ENCODE results near the gene SLC22A12. TPM values are rescaled to one million over a fixed set of nuclear protein-coding genes. Genes with fewer than 3 reads are reported as not detected.
"Not testable (repeated sequence)": the region's sequence is repeated elsewhere in the genome, so short reads cannot be mapped to it uniquely, and the experiment has no call there.

The SLC22A12 gene
- total RNA-seq, result not detected in 2 replicates

- DNase-seq, result no peak
These were observed at the start of gene SLC22A12 for GRCh38 chr11:64590763-64591221. Gene SLC22A12 (plus strand): TSS chr11:64591220. CDS start chr11:64591557, 337 bp downstream.

- DNase-seq, result no peak
These were observed 48.6 kb upstream of the SLC22A12 start for GRCh38 chr11:64542172-64543125.

- DNase-seq, result no peak
These were observed 47.2 kb upstream of the SLC22A12 start for GRCh38 chr11:64543818-64544217.

GRCh38 chr11:64544616-64545296, 46.3 kb upstream of the SLC22A12 start:
- DNase-seq, result no peak

GRCh38 chr11:64545619-64546018, 45.4 kb upstream of the SLC22A12 start:
- DNase-seq, result peak; percentile 93

- DNase-seq, result no peak
These were observed 44.8 kb upstream of the SLC22A12 start for GRCh38 chr11:64546176-64546575.

- DNase-seq, result no peak
These were observed 44.4 kb upstream of the SLC22A12 start for GRCh38 chr11:64546600-64546999.

- DNase-seq, result no peak
These were observed 41.1 kb upstream of the SLC22A12 start for GRCh38 chr11:64549969-64550368.

GRCh38 chr11:64553554-64554201, 37.3 kb upstream of the SLC22A12 start:
- DNase-seq, result peak; percentile 70

GRCh38 chr11:64556044-64556720, 34.8 kb upstream of the SLC22A12 start:
- no peak for DNase-seq

- DNase-seq, result no peak
These were observed 34.2 kb upstream of the SLC22A12 start for GRCh38 chr11:64556721-64557250.

- no peak for DNase-seq
These were observed 32.8 kb upstream of the SLC22A12 start for GRCh38 chr11:64558065-64558745.

- no peak for DNase-seq
These were observed 32.2 kb upstream of the SLC22A12 start for GRCh38 chr11:64558869-64559268.

- no peak for DNase-seq
These were observed 31.5 kb upstream of the SLC22A12 start for GRCh38 chr11:64559351-64560138.

- DNase-seq, result no peak
These were observed 30.8 kb upstream of the SLC22A12 start for GRCh38 chr11:64560139-64560771.

GRCh38 chr11:64560941-64561340, 30.1 kb upstream of the SLC22A12 start:
- no peak for DNase-seq

GRCh38 chr11:64561429-64561828, 29.6 kb upstream of the SLC22A12 start:
- not testable (repeated sequence) for DNase-seq

GRCh38 chr11:64561984-64562722, 28.9 kb upstream of the SLC22A12 start:
- DNase-seq, result no peak

- DNase-seq, result no peak
These were observed 28.2 kb upstream of the SLC22A12 start for GRCh38 chr11:64562723-64563351.

Data from dermis blood vessel endothelial cell (primary cell).